Measurements from ENCODE around the gene ALDH1A1. TPM values are rescaled to one million over a fixed set of nuclear protein-coding genes. Genes with fewer than 3 reads are reported as not detected.

The ALDH1A1 gene
- total RNA-seq, 1 experiment from 2014 or later = 2.3 TPM

- TF ChIP-seq CTCF (conservative IDR thresholded peaks at IDR 0.05) (no peak), EZH2 (IDR thresholded peaks at IDR 0.05; ENCODE audit: low read depth) (no peak)
- no peaks in the 10 kb centered on the region for H3K9me3 ChIP-seq (ENCODE audit: insufficient read depth, low read depth)
- BruUV-seq (replicated peaks) = no TSS peak
- H2AFZ ChIP-seq = peak overlapping the region; percentile 6; the same call in 1 of the 2 replicates
- H3K4me1 ChIP-seq (replicated peaks; ENCODE audit: insufficient read depth) = no peaks in the 10 kb centered on the region
- H3K36me3 ChIP-seq (ENCODE audit: low read depth) = no peaks in the 10 kb centered on the region
- DNase-seq = no peak
- no peak overlapping the region for H3K4me2 ChIP-seq
- no peak overlapping the region for H3K4me3 ChIP-seq
- intact Hi-C loops (cut with micrococcal nuclease; ENCODE audit: unreplicated experiment) = no loop called here
- POLR2A ChIA-PET (ENCODE audit: unreplicated experiment) = no interaction called here
- H4K20me1 ChIP-seq (ENCODE audit: insufficient read depth) = no peaks in the 10 kb centered on the region
- CTCF ChIA-PET = interaction anchor here (0.6 kb wide), 1 partner anchor 334 kb away, joined by 3 read pairs; no protein-coding TSS in a partner anchor
- H3K27me3 ChIP-seq (ENCODE audit: insufficient read depth, low read depth) = no peaks in the 10 kb centered on the region
- no peaks in the 10 kb centered on the region for H3K9me2 ChIP-seq (ENCODE audit: insufficient read depth)
- no peaks in the 10 kb centered on the region for H3F3A ChIP-seq (ENCODE audit: insufficient read depth, low read depth)
- no peak overlapping the region for H3K27ac ChIP-seq
- H3K79me2 ChIP-seq (ENCODE audit: low read depth) = no peaks in the 10 kb centered on the region
Measured at GRCh38 chr9:72912476-72913381, 40.1 kb downstream of the ALDH1A1 start.

GRCh38 chr9:72911816-72912215, 41.0 kb downstream of the ALDH1A1 start:
- Histone ChIP-seq H3F3A (ENCODE audit: insufficient read depth, low read depth) (no peaks in the 10 kb centered on the region), H3K27ac (no peak overlapping the region), H3K4me1 (replicated peaks; ENCODE audit: insufficient read depth) (no peaks in the 10 kb centered on the region), H3K4me2 (no peak overlapping the region), H3K27me3 (ENCODE audit: insufficient read depth, low read depth) (no peaks in the 10 kb centered on the region), H3K9me3 (ENCODE audit: insufficient read depth, low read depth) (no peaks in the 10 kb centered on the region), H3K79me2 (ENCODE audit: low read depth) (no peaks in the 10 kb centered on the region), H3K4me3 (no peak overlapping the region), H2AFZ (no peak overlapping the region), H3K36me3 (ENCODE audit: low read depth) (no peaks in the 10 kb centered on the region), H4K20me1 (ENCODE audit: insufficient read depth) (no peaks in the 10 kb centered on the region), H3K9me2 (ENCODE audit: insufficient read depth) (no peaks in the 10 kb centered on the region)
- no TSS peak for BruUV-seq (replicated peaks)
- no peak for DNase-seq
- intact Hi-C loops (cut with micrococcal nuclease; ENCODE audit: unreplicated experiment) = no loop called here
- ChIA-PET POLR2A (ENCODE audit: unreplicated experiment) (no interaction called here), CTCF (no interaction called here)
- no peak for TF ChIP-seq EZH2 (IDR thresholded peaks at IDR 0.05; ENCODE audit: low read depth)

- TF ChIP-seq EZH2 (IDR thresholded peaks at IDR 0.05; ENCODE audit: low read depth) (no peak), CTCF (conservative IDR thresholded peaks at IDR 0.05) (no peak)
- no peak overlapping the region for H3K4me2 ChIP-seq
- intact Hi-C loops (cut with micrococcal nuclease; ENCODE audit: unreplicated experiment) = no loop called here
- H2AFZ ChIP-seq = no peak overlapping the region
- DNase-seq = no peak
- no TSS peak for BruUV-seq (replicated peaks)
- H3K9me2 ChIP-seq (ENCODE audit: insufficient read depth) = no peaks in the 10 kb centered on the region
- H3K36me3 ChIP-seq (ENCODE audit: low read depth) = no peaks in the 10 kb centered on the region
- CTCF ChIA-PET = no interaction called here
- POLR2A ChIA-PET (ENCODE audit: unreplicated experiment) = no interaction called here
- no peaks in the 10 kb centered on the region for H3K27me3 ChIP-seq (ENCODE audit: insufficient read depth, low read depth)
- H3F3A ChIP-seq (ENCODE audit: insufficient read depth, low read depth) = no peaks in the 10 kb centered on the region
- H4K20me1 ChIP-seq (ENCODE audit: insufficient read depth) = no peaks in the 10 kb centered on the region
- H3K79me2 ChIP-seq (ENCODE audit: low read depth) = no peaks in the 10 kb centered on the region
- no peaks in the 10 kb centered on the region for H3K9me3 ChIP-seq (ENCODE audit: insufficient read depth, low read depth)
- H3K27ac ChIP-seq = no peak overlapping the region
- no peak overlapping the region for H3K4me3 ChIP-seq
- H3K4me1 ChIP-seq (replicated peaks; ENCODE audit: insufficient read depth) = no peaks in the 10 kb centered on the region
Measured at GRCh38 chr9:72911247-72911775, 41.5 kb downstream of the ALDH1A1 start.

Measured in PC-9 (cell line).